Colonic mucosa (tissue), 4 donors: ENCODE data around the gene EXT2. TPM values are rescaled to one million over a fixed set of nuclear protein-coding genes. Genes with fewer than 3 reads are reported as not detected.

ENCODE experiments used
- DNase-seq: peaks from one replicate; pipeline ENCODE4 v3.0.0-alpha.2; 2020
- H3K27ac ChIP-seq: fragments of 200-600 bp; one replicate; pipeline ENCODE4 v1.8.0; 2021
- H3K27me3 ChIP-seq: fragments of 200-600 bp; one replicate; pipeline ENCODE4 v1.8.0; 2021
- H3K36me3 ChIP-seq: fragments of 200-600 bp; one replicate; pipeline ENCODE4 v1.8.0; 2021
- H3K4me1 ChIP-seq: fragments of 200-600 bp; one replicate; pipeline ENCODE4 v1.8.0; 2021; ENCODE audit warnings: mild to moderate bottlenecking
- H3K4me3 ChIP-seq: fragments of 200-600 bp; one replicate; pipeline ENCODE4 v1.8.0; 2021
- H3K9ac ChIP-seq, 2 donors: one replicate each; pipeline ENCODE4 v1.7.0; 2013; ENCODE audit warnings: control low read depth in 2 of 2, low read depth in 2 of 2, low read length in 2 of 2
- H3K9me3 ChIP-seq: fragments of 200-600 bp; one replicate; pipeline ENCODE4 v1.8.0; 2021
- intact Hi-C: fragments of 100-400 bp; cut with DNase I; formaldehyde crosslinking; loops from one replicate; pipeline ENCODE4 v1.14.1; 2022
- total RNA-seq, 2 donors: library from RNA; stranded (reverse); fragmentation: NEBNext Ultra II Directional in 1 of 2; extraction: Animal tissue kit (Norgen Biotek cat#: 25700) in 1 of 2; gene quantifications; one replicate each; pipeline ENCODE4 v1.2.1, GENCODE V29; 2021
- TF ChIP-seq, protein P1 (sequence below): fragments of 200-600 bp; IDR thresholded peaks from one replicate; pipeline ENCODE4 v1.8.0; 2022; ENCODE audit warnings: antibody characterized with exemption, mild to moderate bottlenecking
- donor health status: healthy.
- donor health status: DM: no; HTN: no; CAD: no.
- donor health status: DM: no; HTN: no; CAD: no.

Gene EXT2
- total RNA-seq, 2 donors from 2014 or later = 53.2 to 54.7 TPM

- Histone ChIP-seq H3K4me3 (no peak overlapping the region), H3K4me1 (no peaks in the 10 kb centered on the region), H3K27ac (no peak overlapping the region), H3K9me3 (no peaks in the 10 kb centered on the region), H3K27me3 (no peaks in the 10 kb centered on the region), H3K36me3 (no peaks in the 10 kb centered on the region), H3K9ac (no peak overlapping the region)
- intact Hi-C loops = loop anchor here (2.0 to 10.0 kb wide), 2 partner anchors 182 to 252 kb away; no protein-coding TSS in a partner anchor
- TF ChIP-seq, protein P1, sequence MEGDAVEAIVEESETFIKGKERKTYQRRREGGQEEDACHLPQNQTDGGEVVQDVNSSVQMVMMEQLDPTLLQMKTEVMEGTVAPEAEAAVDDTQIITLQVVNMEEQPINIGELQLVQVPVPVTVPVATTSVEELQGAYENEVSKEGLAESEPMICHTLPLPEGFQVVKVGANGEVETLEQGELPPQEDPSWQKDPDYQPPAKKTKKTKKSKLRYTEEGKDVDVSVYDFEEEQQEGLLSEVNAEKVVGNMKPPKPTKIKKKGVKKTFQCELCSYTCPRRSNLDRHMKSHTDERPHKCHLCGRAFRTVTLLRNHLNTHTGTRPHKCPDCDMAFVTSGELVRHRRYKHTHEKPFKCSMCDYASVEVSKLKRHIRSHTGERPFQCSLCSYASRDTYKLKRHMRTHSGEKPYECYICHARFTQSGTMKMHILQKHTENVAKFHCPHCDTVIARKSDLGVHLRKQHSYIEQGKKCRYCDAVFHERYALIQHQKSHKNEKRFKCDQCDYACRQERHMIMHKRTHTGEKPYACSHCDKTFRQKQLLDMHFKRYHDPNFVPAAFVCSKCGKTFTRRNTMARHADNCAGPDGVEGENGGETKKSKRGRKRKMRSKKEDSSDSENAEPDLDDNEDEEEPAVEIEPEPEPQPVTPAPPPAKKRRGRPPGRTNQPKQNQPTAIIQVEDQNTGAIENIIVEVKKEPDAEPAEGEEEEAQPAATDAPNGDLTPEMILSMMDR = no peak
- no peak for DNase-seq
Observed at GRCh38 chr11:44286911-44287310, 191.4 kb downstream of the EXT2 start.

- H3K4me3 ChIP-seq = no peak overlapping the region
- H3K36me3 ChIP-seq = no peaks in the 10 kb centered on the region
- H3K27me3 ChIP-seq = no peaks in the 10 kb centered on the region
- no peaks in the 10 kb centered on the region for H3K4me1 ChIP-seq
- DNase-seq = no peak
- no peak overlapping the region for H3K27ac ChIP-seq
- intact Hi-C loops = loop anchor here (10.0 kb wide), 1 partner anchor 183 kb away; no protein-coding TSS in a partner anchor
- no peaks in the 10 kb centered on the region for H3K9me3 ChIP-seq
- no peak overlapping the region for H3K9ac ChIP-seq
- TF ChIP-seq, protein P1 = no peak
Observed at GRCh38 chr11:44288133-44288526, 192.7 kb downstream of the EXT2 start.

DNA sequence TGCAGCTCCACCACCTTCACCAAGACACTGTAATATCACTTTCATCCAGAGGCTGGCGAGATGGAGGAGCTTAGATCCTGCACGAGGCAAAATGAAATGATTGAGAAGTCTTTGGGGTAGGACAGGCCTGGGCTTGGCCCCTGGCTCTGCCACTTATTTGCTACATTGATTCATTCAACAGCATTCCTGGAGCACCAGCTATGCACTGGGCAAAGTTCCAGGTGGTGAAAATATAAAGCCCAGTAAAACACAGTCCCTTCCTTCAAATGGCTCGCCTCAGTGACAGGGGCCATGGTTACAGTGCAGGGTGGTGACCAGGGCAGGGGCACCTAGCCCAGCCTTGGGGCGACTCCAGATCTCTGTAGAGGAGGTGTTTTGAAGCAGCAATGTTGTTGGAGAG, 194.7 kb downstream of the EXT2 start:
- H3K4me1 ChIP-seq = no peaks in the 10 kb centered on the region
- H3K9me3 ChIP-seq = no peaks in the 10 kb centered on the region
- no peak overlapping the region for H3K4me3 ChIP-seq
- no peak overlapping the region for H3K27ac ChIP-seq
- TF ChIP-seq, protein P1 = no peak
- H3K9ac ChIP-seq = no peak overlapping the region
- H3K27me3 ChIP-seq = no peaks in the 10 kb centered on the region
- intact Hi-C loops = no loop called here
- no peaks in the 10 kb centered on the region for H3K36me3 ChIP-seq
- DNase-seq = no peak

Other genes starting within 250 kb of the EXT2 start
- gene ALKBH3, start 214.8 kb upstream of the EXT2 start, total RNA-seq = 10 to 100 TPM; 22.5 to 26.9 TPM
- 10 to 100 TPM in 1 of 2 donors, 1 to 10 TPM in 1; 9.3 to 26.7 TPM for gene C11orf96, start 153.0 kb upstream of the EXT2 start, total RNA-seq
- not detected for gene ACCSL, start 47.7 kb upstream of the EXT2 start, total RNA-seq
- 10 to 100 TPM in 1 of 2 donors, 1 to 10 TPM in 1; 9.2 to 20.0 TPM for gene ACCS, start 29.4 kb upstream of the EXT2 start, total RNA-seq
- gene ALX4, start 214.5 kb downstream of the EXT2 start, total RNA-seq = not detected